HG02763 (cell line): Measurements from ENCODE around the gene CABLES2.

Experiments used
- ATAC-seq: cut with Tn5 transposase; IDR thresholded peaks from one replicate; pipeline ENCODE4 v1.9.1; 2021; ENCODE audit warnings: mild to moderate bottlenecking, moderate library complexity; ENCODE audit not compliant: unreplicated experiment

CABLES2 gene

GRCh38 chr20:62407221-62407992 is at the start of gene CABLES2:
CABLES2 (minus strand) TSS chr20:62407285; CDS start chr20:62407276, 9 bp downstream.
- ATAC-seq: peak; percentile 92

- no peak for ATAC-seq
These were observed 48.8 kb upstream of the CABLES2 start for GRCh38 chr20:62455929-62456328.

- no peak for ATAC-seq
These were observed 48.0 kb upstream of the CABLES2 start for GRCh38 chr20:62454904-62455636.

GRCh38 chr20:62453186-62453808 is 46.2 kb upstream of the CABLES2 start:
- no peak for ATAC-seq

GRCh38 chr20:62452475-62453095 is 45.5 kb upstream of the CABLES2 start:
- ATAC-seq: no peak

- no peak for ATAC-seq
These were observed 44.9 kb upstream of the CABLES2 start for GRCh38 chr20:62451970-62452369.

GRCh38 chr20:62451156-62451767 is 44.2 kb upstream of the CABLES2 start:
- no peak for ATAC-seq

- no peak for ATAC-seq
These were observed 43.0 kb upstream of the CABLES2 start for GRCh38 chr20:62449951-62450691.

- no peak for ATAC-seq
These were observed 41.7 kb upstream of the CABLES2 start for GRCh38 chr20:62448788-62449187.

GRCh38 chr20:62448038-62448437 is 41.0 kb upstream of the CABLES2 start:
- ATAC-seq: no peak

GRCh38 chr20:62446888-62447869 is 40.1 kb upstream of the CABLES2 start:
- no peak for ATAC-seq

- ATAC-seq: no peak
These were observed 39.4 kb upstream of the CABLES2 start for GRCh38 chr20:62446481-62446880.

- ATAC-seq: no peak
These were observed 38.7 kb upstream of the CABLES2 start for GRCh38 chr20:62445553-62446340.

- ATAC-seq: no peak
These were observed 37.2 kb upstream of the CABLES2 start for GRCh38 chr20:62444286-62444685.

GRCh38 chr20:62441987-62442539 is 35.0 kb upstream of the CABLES2 start:
- no peak for ATAC-seq

- no peak for ATAC-seq
These were observed 32.1 kb upstream of the CABLES2 start for GRCh38 chr20:62439218-62439617.

GRCh38 chr20:62437927-62438326 is 30.8 kb upstream of the CABLES2 start:
- no peak for ATAC-seq

GRCh38 chr20:62437496-62437895 is 30.4 kb upstream of the CABLES2 start:
- no peak for ATAC-seq
